DND-41 (cell line): Measurements from ENCODE around the gene PRXL2A.

Source experiments
- EZH2 ChIP-seq: IDR thresholded peaks from 3 replicates; pipeline ENCODE4 v1.6.1; 2012; ENCODE audit warnings: borderline replicate concordance, low read depth, mild to moderate bottlenecking, moderate library complexity, low read length, inconsistent platforms; ENCODE audit not compliant: severe bottlenecking
- TF ChIP-seq, protein P1 (sequence below): IDR thresholded peaks from 2 replicates; pipeline ENCODE4 v1.5.1; 2012; ENCODE audit warnings: borderline replicate concordance, low read length, moderate library complexity, mild to moderate bottlenecking; ENCODE audit not compliant: poor library complexity, severe bottlenecking; ENCODE audit errors: extremely low read depth

- TF ChIP-seq, protein P1, sequence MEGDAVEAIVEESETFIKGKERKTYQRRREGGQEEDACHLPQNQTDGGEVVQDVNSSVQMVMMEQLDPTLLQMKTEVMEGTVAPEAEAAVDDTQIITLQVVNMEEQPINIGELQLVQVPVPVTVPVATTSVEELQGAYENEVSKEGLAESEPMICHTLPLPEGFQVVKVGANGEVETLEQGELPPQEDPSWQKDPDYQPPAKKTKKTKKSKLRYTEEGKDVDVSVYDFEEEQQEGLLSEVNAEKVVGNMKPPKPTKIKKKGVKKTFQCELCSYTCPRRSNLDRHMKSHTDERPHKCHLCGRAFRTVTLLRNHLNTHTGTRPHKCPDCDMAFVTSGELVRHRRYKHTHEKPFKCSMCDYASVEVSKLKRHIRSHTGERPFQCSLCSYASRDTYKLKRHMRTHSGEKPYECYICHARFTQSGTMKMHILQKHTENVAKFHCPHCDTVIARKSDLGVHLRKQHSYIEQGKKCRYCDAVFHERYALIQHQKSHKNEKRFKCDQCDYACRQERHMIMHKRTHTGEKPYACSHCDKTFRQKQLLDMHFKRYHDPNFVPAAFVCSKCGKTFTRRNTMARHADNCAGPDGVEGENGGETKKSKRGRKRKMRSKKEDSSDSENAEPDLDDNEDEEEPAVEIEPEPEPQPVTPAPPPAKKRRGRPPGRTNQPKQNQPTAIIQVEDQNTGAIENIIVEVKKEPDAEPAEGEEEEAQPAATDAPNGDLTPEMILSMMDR, result no peak
- no peak for TF ChIP-seq EZH2
These were observed 46.4 kb downstream of the PRXL2A start for GRCh38 chr10:80454513-80455460.
